ENCODE results near the gene FBXL7.

The FBXL7 gene

GRCh38 chr5:15483351-15484097 is 16.5 kb upstream of the FBXL7 start:
- TF ChIP-seq CTCF (IDR thresholded peaks at IDR 0.05; ENCODE audit: low read length, missing control alignments), result no peak
- DNase-seq (ENCODE audit: low read depth), result peak; percentile 36
- no peak overlapping the region for H3K4me3 ChIP-seq (replicated peaks; ENCODE audit: low read depth, low read length)

GRCh38 chr5:15487228-15487627 is 12.8 kb upstream of the FBXL7 start:
- TF ChIP-seq CTCF (IDR thresholded peaks at IDR 0.05; ENCODE audit: low read length, missing control alignments), result no peak
- DNase-seq (ENCODE audit: low read depth), result no peak
- no peak overlapping the region for H3K4me3 ChIP-seq (replicated peaks; ENCODE audit: low read depth, low read length)

GRCh38 chr5:15489571-15490235 is 10.3 kb upstream of the FBXL7 start:
- no peak overlapping the region for H3K4me3 ChIP-seq (replicated peaks; ENCODE audit: low read depth, low read length)
- TF ChIP-seq CTCF (IDR thresholded peaks at IDR 0.05; ENCODE audit: low read length, missing control alignments), result no peak
- no peak for DNase-seq (ENCODE audit: low read depth)

- no peak for TF ChIP-seq CTCF (IDR thresholded peaks at IDR 0.05; ENCODE audit: low read length, missing control alignments)
- no peak for DNase-seq (ENCODE audit: low read depth)
- no peak overlapping the region for H3K4me3 ChIP-seq (replicated peaks; ENCODE audit: low read depth, low read length)
Observed at GRCh38 chr5:15492545-15492944, 7.4 kb upstream of the FBXL7 start.

GRCh38 chr5:15493501-15493900 is 6.5 kb upstream of the FBXL7 start:
- H3K4me3 ChIP-seq (replicated peaks; ENCODE audit: low read depth, low read length), result no peak overlapping the region
- DNase-seq (ENCODE audit: low read depth), result no peak
- TF ChIP-seq CTCF (IDR thresholded peaks at IDR 0.05; ENCODE audit: low read length, missing control alignments), result no peak

GRCh38 chr5:15495026-15495425 is 5.0 kb upstream of the FBXL7 start:
- H3K4me3 ChIP-seq (replicated peaks; ENCODE audit: low read depth, low read length), result no peak overlapping the region
- DNase-seq (ENCODE audit: low read depth), result no peak
- no peak for TF ChIP-seq CTCF (IDR thresholded peaks at IDR 0.05; ENCODE audit: low read length, missing control alignments)

Data from fibroblast of pulmonary artery (primary cell).